ENCODE data around the gene DISP2. TPM values are rescaled to one million over a fixed set of nuclear protein-coding genes. Genes with fewer than 3 reads are reported as not detected.

DISP2 gene
- total RNA-seq, 1 experiment from 2014 or later = 10.0 TPM

DNA sequence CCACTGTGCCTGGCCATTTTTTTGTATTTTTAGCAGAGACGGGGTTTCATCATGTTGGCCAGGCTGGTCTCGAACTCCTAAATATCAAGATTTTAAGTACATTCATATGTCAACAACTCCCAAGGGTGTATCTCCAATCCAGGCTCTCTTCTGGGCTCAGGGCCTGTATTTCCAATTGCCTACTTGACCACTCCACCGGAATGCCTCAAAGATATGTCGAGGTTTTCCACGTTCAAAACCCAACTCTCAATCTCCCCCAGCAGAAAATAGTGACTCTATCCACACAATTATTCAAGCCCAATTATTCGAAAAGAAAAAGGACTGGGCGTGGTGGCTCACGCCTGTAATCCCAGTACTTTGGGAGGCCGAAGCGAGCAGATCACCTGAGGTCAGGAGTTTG is 22.6 kb downstream of the DISP2 start:
- H3K27ac ChIP-seq (ENCODE audit: low read length) = no peak overlapping the region
- H3K27me3 ChIP-seq (ENCODE audit: control insufficient read depth, insufficient read depth, low read length) = no peaks in the 10 kb centered on the region
- ATAC-seq = no peak
- ChIA-PET CTCF (no interaction called here), POLR2A (no interaction called here)
- in situ Hi-C loops (cut with HindIII; ENCODE audit: low pct_unique_long_range_greater_than_20kb, low sequenced_read_pairs) = no loop called here
- intact Hi-C loops (cut with micrococcal nuclease; ENCODE audit: unreplicated experiment) = no loop called here
- no TSS peak for BruUV-seq (replicated peaks)
- H3K4me3 ChIP-seq (ENCODE audit: low read depth in 2 of 2, low read length in 2 of 2) = no peak overlapping the region
- H3K9me3 ChIP-seq (ENCODE audit: control insufficient read depth, insufficient read depth, low read depth, low read length) = no peaks in the 10 kb centered on the region
- no peak for DNase-seq (ENCODE audit: low read depth, low spot score)
- peaks cover 5% of the 10 kb centered on the region; the same call in 1 of the 2 replicates for H3K36me3 ChIP-seq (ENCODE audit: control insufficient read depth, insufficient read depth, low read length)
- TF ChIP-seq TCF7L2 (IDR thresholded peaks at IDR 0.05; ENCODE audit: low read depth, low read length) = no peak
- TF ChIP-seq, protein P1, sequence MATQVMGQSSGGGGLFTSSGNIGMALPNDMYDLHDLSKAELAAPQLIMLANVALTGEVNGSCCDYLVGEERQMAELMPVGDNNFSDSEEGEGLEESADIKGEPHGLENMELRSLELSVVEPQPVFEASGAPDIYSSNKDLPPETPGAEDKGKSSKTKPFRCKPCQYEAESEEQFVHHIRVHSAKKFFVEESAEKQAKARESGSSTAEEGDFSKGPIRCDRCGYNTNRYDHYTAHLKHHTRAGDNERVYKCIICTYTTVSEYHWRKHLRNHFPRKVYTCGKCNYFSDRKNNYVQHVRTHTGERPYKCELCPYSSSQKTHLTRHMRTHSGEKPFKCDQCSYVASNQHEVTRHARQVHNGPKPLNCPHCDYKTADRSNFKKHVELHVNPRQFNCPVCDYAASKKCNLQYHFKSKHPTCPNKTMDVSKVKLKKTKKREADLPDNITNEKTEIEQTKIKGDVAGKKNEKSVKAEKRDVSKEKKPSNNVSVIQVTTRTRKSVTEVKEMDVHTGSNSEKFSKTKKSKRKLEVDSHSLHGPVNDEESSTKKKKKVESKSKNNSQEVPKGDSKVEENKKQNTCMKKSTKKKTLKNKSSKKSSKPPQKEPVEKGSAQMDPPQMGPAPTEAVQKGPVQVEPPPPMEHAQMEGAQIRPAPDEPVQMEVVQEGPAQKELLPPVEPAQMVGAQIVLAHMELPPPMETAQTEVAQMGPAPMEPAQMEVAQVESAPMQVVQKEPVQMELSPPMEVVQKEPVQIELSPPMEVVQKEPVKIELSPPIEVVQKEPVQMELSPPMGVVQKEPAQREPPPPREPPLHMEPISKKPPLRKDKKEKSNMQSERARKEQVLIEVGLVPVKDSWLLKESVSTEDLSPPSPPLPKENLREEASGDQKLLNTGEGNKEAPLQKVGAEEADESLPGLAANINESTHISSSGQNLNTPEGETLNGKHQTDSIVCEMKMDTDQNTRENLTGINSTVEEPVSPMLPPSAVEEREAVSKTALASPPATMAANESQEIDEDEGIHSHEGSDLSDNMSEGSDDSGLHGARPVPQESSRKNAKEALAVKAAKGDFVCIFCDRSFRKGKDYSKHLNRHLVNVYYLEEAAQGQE (IDR thresholded peaks at IDR 0.05; ENCODE audit: insufficient read depth in 1 of 2, low read depth in 2 of 2, low read length in 1 of 2) = no peak
- peaks cover 17% of the 10 kb centered on the region; the same call in 1 of the 2 replicates for H3K4me1 ChIP-seq (ENCODE audit: control insufficient read depth, insufficient read depth, low read length)

DNA sequence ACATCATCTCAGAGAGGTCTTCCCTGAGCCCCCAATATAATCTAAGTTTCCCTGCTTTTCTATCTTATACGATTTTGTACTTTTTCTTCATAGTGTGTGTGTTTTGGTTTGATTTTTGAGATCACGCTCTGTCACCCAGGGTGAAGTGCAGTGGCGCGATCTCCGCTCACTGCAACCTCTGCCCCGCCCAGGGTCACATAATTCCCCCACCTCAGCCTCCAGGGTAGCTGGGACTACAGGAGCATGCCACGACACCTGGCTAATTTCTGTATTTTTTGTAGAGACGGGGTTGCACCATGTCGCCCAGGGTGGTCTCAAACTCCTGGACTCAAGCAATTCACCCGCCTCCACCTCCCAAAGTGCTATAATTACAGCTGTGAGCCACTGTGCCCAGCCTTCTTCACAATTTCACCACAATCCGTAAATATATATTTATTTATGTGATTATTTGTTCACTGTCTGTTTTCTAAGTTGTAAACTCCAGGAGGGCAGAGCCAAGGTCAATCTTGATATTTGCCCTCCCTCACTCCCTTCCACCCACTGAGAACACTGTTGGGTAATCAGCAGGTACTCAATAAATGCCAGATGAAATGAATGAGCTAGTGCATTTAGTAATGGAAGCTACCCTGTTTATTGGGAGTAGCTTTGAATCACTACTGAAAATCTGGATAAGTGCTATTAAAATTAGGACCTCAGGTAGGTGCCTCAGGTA is 24.0 kb downstream of the DISP2 start:
- BruUV-seq (replicated peaks) = no TSS peak
- intact Hi-C loops (cut with micrococcal nuclease; ENCODE audit: unreplicated experiment) = no loop called here
- ChIA-PET POLR2A (no interaction called here), CTCF (interaction anchor here (0.7 kb wide), 1 partner anchor 42 kb away, joined by 3 read pairs; no protein-coding TSS in a partner anchor)
- H3K4me1 ChIP-seq (ENCODE audit: control insufficient read depth, insufficient read depth, low read length) = peaks cover 17% of the 10 kb centered on the region; the same call in 1 of the 2 replicates
- in situ Hi-C loops (cut with HindIII; ENCODE audit: low pct_unique_long_range_greater_than_20kb, low sequenced_read_pairs) = no loop called here
- peaks cover 15% of the 10 kb centered on the region for H3K36me3 ChIP-seq (ENCODE audit: control insufficient read depth, insufficient read depth, low read length)
- H3K27ac ChIP-seq (ENCODE audit: low read length) = peak overlapping the region; percentile 91
- H3K4me3 ChIP-seq (ENCODE audit: low read depth in 2 of 2, low read length in 2 of 2) = no peak overlapping the region
- DNase-seq (ENCODE audit: low read depth, low spot score) = no peak
- TF ChIP-seq SIN3A (IDR thresholded peaks at IDR 0.05; ENCODE audit: borderline replicate concordance, insufficient read depth, low read depth, low read length) = no peak
- TF ChIP-seq, protein P1 (IDR thresholded peaks at IDR 0.05; ENCODE audit: insufficient read depth in 1 of 2, low read depth in 2 of 2, low read length in 1 of 2) = no peak
- TF ChIP-seq TCF7L2 (IDR thresholded peaks at IDR 0.05; ENCODE audit: low read depth, low read length) = no peak
- H3K9me3 ChIP-seq (ENCODE audit: control insufficient read depth, insufficient read depth, low read depth, low read length) = no peaks in the 10 kb centered on the region
- no peaks in the 10 kb centered on the region for H3K27me3 ChIP-seq (ENCODE audit: control insufficient read depth, insufficient read depth, low read length)
- ATAC-seq = no peak

Data from Panc1 (cell line).